Ishikawa (cell line): ENCODE results near the gene GRPEL2.

Source experiments
- CEBPB ChIP-seq: IDR thresholded peaks from 2 replicates; pipeline ENCODE4 v1.6.1; 2012
- CREB1 ChIP-seq: IDR thresholded peaks from 2 replicates; pipeline ENCODE4 v1.6.1; 2012; ENCODE audit warnings: low read depth
- EGR1 ChIP-seq: IDR thresholded peaks from 2 replicates; pipeline ENCODE4 v1.6.1; 2012
- EP300 ChIP-seq: IDR thresholded peaks from 2 replicates; pipeline ENCODE4 v1.6.1; 2012; ENCODE audit warnings: borderline replicate concordance
- FOXM1 ChIP-seq: IDR thresholded peaks from 2 replicates; pipeline ENCODE4 v1.6.1; 2012; ENCODE audit warnings: low read depth, borderline replicate concordance
- MAX ChIP-seq: IDR thresholded peaks from 2 replicates; pipeline ENCODE4 v1.6.1; 2012
- NFIC ChIP-seq: IDR thresholded peaks from 2 replicates; pipeline ENCODE4 v1.6.1; 2012
- RAD21 ChIP-seq: IDR thresholded peaks from 2 replicates; pipeline ENCODE4 v1.6.1; 2012; ENCODE audit warnings: low read depth
- REST ChIP-seq: IDR thresholded peaks from 2 replicates; pipeline ENCODE4 v1.6.1; 2012; ENCODE audit warnings: low read depth, mild to moderate bottlenecking
- TAF1 ChIP-seq: IDR thresholded peaks from 2 replicates; pipeline ENCODE4 v1.6.1; 2012; ENCODE audit warnings: low read depth, mild to moderate bottlenecking
- TCF12 ChIP-seq: IDR thresholded peaks from 2 replicates; pipeline ENCODE4 v1.6.1; 2012; ENCODE audit warnings: low read depth
- TEAD4 ChIP-seq: IDR thresholded peaks from 2 replicates; pipeline ENCODE4 v1.6.1; 2012
- USF1 ChIP-seq: IDR thresholded peaks from 2 replicates; pipeline ENCODE4 v1.6.1; 2012
- YY1 ChIP-seq: IDR thresholded peaks from 2 replicates; pipeline ENCODE4 v1.6.1; 2012; ENCODE audit warnings: low read depth
- ZBTB7A ChIP-seq: IDR thresholded peaks from 2 replicates; pipeline ENCODE4 v1.6.1; 2012; ENCODE audit warnings: low read depth

GRPEL2 gene

DNA sequence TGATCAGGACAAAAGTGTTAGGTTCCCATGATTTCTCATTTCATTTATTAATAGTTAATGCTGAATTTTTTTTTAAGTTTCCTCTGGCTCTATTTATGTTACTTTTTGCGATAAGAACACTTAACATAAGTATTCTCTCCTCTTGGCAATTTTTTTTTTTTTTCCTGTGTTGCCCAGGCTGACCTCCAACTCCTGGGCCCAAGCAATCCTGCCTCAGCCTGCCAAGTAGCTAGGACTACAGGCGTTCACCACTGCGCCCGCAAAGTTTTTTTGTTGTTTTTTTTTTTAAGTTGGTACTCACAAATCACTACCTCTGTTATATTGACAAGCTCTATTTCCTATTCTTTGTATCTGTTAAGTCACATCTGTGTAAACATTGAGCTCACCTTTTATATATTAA, 6.9 kb downstream of the GRPEL2 start:
- no peak for TF ChIP-seq CREB1
- TF ChIP-seq TEAD4, result no peak
- no peak for TF ChIP-seq NFIC
- TF ChIP-seq MAX, result no peak
- no peak for TF ChIP-seq EGR1
- TF ChIP-seq REST, result no peak
- no peak for TF ChIP-seq YY1
- TF ChIP-seq USF1, result no peak
- no peak for TF ChIP-seq TAF1

DNA sequence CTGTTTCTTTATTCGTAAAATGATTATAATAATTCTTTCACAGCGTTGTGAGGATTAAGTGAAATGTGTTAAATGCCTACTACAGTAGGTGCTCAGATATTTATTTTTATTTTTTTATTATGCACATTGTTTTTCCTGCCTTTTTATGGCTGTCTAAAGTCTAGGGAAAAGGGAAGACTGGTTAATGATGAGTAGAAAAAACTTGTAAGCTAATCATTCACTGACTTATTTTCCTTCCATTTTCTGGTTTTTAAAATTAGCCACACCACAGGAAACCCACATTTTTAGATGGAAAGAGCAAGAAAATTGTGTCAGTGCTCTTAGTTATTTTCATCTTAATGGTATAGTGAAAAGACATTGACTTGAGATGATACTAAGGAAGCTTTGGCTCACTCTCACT, 8.6 kb downstream of the GRPEL2 start:
- no peak for TF ChIP-seq NFIC
- TF ChIP-seq CREB1, result no peak
- no peak for TF ChIP-seq YY1
- no peak for TF ChIP-seq REST
- no peak for TF ChIP-seq RAD21
- no peak for TF ChIP-seq MAX
- no peak for TF ChIP-seq EGR1
- TF ChIP-seq CEBPB, result no peak
- TF ChIP-seq USF1, result no peak

DNA sequence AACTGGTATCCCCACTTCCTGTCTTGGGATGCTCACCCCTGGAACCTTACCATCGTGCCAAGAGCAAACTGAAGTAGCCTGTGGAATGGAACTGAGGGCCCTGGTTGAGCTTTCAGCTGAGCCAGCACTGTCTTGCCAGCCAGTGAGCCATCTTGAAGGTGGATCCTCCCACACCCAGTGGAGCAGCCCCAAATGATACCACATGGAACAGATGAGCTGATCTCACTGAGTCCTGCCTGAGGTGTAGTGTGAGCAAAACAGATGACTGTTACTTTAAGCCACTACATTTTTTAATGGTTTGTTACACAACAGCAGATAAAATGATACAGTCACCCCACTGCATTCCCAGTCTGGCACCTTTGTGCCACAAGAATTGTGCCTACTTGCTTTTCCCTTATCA, 10.4 kb downstream of the GRPEL2 start:
- TF ChIP-seq EP300, result no peak
- TF ChIP-seq CEBPB, result no peak
- TF ChIP-seq TCF12, result no peak
- TF ChIP-seq NFIC, result no peak
- no peak for TF ChIP-seq TAF1
- no peak for TF ChIP-seq MAX
- TF ChIP-seq TEAD4, result no peak
- no peak for TF ChIP-seq REST
- no peak for TF ChIP-seq EGR1
- TF ChIP-seq FOXM1, result no peak

- no peak for TF ChIP-seq TAF1
- no peak for TF ChIP-seq MAX
- no peak for TF ChIP-seq CREB1
- TF ChIP-seq EGR1, result no peak
- no peak for TF ChIP-seq NFIC
- no peak for TF ChIP-seq REST
- TF ChIP-seq ZBTB7A, result no peak
- TF ChIP-seq FOXM1, result no peak
- no peak for TF ChIP-seq EP300
- TF ChIP-seq TEAD4, result no peak
- no peak for TF ChIP-seq YY1
- TF ChIP-seq RAD21, result no peak
- no peak for TF ChIP-seq CEBPB
- TF ChIP-seq TCF12, result no peak
- no peak for TF ChIP-seq USF1
Measured at GRCh38 chr5:149356391-149356790, 11.1 kb downstream of the GRPEL2 start.
